GM19452 (cell line): Measurements from ENCODE around the gene STAC.
"Not testable (repeated sequence)": the region's sequence is repeated elsewhere in the genome, so short reads cannot be mapped to it uniquely, and the experiment has no call there.

Experiments used
- ATAC-seq: cut with Tn5 transposase; IDR thresholded peaks from one replicate; pipeline ENCODE4 v1.9.1; 2021; ENCODE audit not compliant: unreplicated experiment

The STAC gene

DNA sequence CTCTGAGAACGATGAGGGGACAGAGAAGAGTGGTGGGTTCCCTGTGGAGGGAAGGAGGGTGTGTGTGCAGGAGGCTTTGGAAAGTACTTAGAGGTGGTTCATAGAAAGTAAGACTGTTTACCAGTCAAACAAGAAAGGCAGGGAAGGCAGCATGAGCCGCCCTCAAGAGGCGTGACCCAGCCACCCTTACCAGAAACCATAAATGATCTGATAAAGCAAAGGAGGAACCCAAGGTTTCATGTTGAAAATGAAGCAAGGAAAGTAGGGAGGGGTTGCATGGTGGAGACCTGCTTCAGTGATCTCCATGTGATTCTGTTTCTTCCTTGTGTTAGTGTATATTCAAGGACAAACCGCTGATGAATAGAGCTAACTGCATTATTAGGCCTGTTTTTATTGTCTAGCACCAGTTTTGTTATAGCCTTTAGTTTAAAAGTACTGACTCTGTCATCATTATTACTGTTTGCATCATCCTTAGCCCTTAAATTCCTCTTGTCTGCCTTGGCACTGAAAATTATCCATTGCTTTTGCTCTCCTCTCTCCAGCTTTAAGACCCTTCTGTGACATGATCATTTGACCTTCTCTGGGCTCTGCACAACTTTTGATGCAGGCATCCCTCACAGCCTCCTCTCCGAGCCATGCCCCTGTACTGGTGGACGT is 96.1 kb downstream of the STAC start:
- no peak for ATAC-seq

DNA sequence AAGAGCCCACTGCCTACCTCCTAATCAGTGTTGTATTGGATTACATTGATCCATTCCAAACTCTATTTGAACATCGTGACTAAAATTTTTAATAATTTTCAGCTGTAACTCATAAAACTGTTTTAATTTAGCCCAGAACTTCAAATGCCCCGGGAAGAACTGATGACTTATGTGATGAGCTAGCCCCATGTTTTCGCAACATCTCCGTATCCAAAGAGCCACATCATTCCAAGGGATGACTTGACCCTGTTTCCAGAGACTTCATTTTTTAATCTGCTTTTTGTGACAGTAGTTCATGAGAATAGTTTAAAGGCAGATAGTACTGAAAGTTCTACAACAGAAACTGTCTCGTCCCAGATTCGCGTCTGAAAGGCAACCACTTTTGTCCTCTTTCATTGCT is 97.4 kb downstream of the STAC start:
- no peak for ATAC-seq

DNA sequence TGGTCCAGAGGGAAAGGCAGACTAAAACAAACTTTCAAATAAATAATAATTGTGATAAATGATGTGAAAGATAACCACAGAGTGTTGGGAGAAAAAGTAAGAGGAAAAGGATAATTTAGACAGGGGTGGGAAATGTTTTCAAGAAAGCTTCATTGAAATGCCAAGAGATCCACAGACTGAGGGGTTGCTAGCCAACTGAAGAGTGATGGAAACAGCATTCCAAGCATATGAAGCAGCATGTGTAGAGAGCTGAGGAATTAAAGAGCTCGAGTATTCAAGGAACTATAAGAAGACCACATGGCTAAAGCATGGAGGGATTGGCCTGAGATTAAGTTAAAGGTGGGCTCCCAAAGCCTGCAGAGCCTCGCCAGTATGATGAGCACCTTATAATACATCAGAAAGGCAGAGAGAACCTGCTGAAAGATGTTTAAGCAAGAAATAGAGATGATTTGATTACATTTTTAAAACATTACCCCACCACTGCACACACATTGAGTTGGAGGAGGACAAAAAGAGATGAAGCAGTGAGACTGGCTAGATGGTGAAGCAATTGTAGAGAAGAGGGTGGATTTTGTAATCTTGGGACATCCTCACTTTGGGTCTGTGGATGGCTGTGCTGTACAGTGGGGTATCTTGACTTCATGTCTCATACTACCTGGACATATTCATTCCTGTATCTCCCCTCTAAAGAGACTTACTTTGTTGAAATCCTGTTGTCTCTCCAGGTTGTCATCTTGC is 100.8 kb downstream of the STAC start:
- no peak for ATAC-seq

DNA sequence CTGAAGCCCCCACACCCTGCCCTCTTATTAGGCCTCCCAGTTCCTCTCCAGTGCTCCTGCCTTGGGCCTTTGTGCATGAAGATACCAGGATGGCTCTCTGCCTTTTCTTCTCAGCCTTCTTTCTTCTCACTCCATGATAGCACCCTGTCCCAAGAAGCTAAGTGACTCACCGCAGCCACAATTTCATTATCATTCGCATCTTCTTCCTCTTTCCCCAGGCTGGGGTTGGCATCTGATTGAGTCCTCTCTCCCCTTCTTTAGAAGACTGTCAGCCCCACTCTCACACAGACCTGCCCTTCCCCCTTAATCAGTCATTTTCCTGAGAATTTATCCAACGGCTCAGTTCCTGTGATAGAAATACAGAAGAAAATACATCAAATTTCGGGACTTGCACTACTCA is 102.0 kb downstream of the STAC start:
- ATAC-seq, result no peak

DNA sequence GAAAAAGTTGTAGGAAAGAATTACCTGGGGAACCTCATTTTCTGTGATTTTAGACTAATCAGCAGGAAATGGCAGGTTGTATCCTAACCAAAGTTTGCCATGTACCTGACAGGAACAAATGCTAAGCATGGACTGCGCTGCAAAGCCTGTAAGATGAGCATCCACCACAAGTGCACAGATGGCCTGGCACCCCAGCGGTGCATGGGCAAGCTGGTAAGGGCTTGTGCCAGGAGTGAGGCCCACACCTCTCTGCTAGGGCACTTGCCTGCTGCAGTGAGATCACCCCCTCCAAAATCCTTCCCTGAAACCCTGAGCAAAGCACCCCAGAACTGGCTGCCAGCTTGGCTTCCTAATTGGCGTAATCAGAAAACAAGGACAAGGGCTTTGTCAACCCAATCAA is 102.6 kb downstream of the STAC start:
- ATAC-seq, result no peak

DNA sequence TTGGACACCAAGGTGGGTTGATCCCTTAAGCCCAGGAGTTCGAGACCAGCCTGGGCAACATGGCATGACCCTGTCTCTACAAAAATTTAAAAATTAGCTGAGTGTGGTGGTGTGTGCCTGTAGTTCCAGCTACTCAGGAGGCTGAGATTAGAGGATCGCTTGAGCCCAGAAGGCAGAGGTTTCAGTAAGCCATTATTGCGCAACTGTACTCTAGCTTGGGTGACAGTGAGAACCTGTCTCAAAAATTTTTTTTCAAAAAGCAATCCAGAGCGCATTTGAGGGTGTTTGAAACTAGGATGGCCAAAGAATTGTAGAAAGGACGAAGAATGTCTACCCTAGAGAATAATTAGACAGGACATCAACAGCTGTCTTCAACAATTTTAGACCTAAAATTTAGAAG is 103.4 kb downstream of the STAC start:
- no peak for ATAC-seq

DNA sequence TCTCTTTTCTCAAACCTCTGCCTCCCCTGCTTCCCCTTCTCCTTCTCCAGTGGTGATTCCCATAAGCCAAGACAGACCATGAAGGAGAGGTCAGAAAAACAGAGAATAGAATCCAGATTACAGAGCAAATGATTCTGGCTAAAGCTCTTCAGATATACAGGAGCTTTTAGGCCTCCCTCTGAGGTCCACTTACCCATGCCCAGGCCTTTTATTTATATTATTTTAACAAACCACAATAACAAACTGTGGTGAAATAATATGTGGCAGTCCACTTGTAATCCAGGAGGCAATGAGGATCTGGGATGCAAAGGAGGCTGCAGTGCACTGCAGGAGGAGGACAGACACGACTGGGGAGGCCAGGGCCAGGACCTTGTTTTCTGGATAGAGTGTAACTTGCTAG is 104.1 kb downstream of the STAC start:
- no peak for ATAC-seq

DNA sequence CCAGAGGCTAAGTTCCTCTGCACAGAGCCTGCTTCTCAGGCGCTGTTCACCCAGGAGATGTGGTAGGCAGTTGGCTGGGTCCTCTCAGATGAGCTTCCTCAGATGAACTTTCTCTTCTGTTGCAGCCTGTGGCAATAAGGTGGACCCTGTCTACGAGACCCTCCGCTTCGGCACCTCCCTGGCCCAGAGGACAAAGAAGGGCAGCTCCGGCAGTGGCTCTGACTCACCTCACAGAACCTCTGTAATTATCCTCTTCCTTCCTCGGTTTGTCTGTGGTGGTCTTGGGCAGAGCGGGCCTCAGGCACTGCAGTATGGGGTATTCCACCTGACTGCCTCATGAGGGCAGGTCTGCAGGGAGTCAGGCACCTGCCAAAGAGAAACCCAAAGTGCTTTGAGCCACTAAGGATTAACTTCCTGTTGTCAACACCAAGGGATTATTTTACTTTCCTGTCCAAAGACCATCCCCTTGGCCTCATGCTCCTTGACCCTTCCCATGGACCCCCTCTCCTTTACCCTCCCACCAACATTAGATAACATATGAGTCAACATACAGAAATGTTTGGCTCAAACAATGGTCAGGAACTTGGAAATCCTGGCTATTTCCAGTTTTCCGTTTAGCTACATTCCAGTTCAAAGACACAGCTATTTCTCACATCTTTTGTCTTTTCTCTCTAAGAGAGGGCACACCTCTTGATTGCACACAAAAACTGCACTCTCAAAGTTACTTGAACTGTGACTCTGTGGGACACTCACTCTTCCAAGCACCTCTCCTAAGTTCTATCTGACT is 105.9 kb downstream of the STAC start:
- no peak for ATAC-seq

DNA sequence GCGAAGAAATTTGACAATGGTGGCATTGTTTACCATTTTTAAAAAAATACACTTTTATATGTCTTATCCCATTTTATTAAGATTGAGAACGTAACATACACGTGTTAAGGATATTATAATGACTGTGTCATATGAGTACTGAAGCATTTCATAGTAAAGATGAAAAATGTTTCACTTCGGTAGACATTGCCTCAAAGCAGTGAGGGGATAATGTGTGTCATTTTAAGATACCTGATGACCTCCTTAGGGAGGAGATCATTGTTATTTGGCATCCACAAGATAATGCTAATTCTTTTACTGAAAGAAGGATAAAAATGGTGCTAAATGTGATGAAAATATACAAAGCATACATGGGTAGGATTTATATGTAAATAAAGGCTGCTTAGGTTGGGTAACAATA is 107.3 kb downstream of the STAC start:
- ATAC-seq, result no peak

DNA sequence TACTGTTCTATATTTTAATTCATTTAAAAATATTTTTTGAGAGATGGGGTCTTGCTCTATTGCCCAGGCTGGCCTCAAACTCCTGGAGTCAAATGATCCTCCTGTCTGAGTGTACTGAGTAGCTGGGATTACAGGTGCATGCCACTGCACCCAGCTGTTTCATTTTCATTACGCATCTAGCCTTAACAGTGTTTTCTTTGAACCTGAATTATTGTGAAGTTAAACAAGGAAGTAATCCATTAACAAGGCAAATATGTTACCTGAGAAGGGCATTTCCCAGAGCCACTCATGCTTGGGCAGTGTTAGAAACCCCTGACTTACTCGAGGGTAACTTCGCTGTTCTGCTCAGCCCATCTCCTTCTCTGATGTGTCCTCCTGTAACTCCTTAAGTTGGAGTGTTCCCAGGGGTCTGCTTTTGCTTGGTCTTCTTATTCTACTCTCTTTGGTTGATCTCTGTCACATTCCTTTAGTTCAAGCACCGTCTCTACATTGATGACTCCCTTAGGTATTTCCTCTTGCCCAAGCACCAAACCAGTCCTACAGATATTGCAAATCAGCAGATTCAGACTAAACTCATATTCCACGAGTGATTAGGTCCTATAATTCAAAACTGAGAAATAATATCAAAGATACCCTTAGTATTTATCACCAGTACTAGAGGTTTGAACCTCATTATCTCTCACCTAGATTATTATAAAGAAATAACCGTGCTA is 107.9 kb downstream of the STAC start:
- no peak for ATAC-seq

DNA sequence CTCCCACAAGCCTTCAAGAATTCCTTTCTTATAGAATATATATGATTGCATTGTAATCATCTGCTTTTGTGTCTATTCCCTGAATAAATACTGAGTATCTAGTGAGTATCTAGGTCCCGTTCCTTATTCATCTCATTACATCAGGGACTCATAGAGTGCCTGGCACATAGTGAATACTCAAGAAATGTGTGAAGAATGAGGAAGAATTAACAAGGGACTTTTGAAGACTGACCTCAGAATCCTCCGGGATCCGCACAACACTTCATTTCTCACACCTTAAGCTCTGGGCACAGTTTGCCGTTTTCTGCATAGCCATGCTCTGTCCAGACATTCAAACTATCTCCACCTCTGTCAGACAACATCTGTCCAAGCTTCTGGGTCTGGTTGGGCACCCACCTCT is 108.8 kb downstream of the STAC start:
- ATAC-seq, result no peak

DNA sequence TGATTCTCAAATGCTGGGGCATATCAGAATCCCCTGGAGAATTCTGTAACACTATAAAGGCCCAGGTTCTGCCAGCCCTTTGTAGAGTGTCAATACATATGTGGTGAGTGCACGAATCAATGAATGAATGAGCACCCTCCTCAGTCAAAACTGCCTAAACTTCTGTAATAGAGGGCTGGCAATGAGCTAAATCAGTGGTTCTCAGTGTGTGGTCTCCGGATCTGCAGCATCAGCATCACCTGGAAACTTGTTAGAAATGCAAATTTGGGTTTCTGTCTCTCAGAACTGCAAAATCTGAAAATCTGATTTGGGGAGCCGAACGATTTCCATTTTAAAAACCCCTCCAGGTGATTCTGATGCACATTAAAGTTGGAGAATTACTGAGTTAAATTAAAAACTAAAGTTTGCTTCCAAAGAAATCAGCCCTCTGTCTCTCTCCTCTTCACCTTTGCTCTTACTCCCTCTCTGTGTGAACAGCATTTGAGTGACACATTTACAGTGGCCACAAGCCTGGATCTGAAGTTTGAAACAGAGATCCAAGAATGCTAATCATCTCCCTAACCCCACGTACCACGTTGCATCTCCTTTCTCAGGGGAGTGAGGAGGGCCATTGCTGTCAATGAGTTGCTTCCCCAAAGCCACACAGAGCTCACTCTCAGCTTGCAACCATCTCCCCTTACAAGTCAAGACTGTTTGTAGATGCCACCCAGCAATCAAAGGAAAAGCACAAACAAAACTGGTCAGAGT is 109.5 kb downstream of the STAC start:
- no peak for ATAC-seq

DNA sequence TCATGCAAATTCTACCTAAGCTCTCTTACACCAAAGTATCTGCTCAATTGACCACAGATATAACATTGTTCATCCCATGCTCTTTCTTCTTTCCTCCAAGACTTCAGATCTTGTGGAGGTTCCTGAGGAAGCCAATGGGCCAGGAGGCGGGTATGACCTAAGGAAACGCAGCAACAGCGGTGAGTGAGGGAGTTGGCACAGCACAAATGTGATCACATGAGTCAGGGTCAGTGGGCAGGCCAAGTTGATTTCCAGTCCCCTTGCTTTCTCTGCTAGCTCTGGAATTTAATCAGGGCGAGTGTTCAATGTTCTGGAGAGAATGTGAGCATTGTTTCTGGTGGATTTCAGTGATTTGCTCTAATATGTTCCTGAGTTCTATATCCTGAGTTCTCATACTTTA is 112.7 kb downstream of the STAC start:
- ATAC-seq, result no peak

DNA sequence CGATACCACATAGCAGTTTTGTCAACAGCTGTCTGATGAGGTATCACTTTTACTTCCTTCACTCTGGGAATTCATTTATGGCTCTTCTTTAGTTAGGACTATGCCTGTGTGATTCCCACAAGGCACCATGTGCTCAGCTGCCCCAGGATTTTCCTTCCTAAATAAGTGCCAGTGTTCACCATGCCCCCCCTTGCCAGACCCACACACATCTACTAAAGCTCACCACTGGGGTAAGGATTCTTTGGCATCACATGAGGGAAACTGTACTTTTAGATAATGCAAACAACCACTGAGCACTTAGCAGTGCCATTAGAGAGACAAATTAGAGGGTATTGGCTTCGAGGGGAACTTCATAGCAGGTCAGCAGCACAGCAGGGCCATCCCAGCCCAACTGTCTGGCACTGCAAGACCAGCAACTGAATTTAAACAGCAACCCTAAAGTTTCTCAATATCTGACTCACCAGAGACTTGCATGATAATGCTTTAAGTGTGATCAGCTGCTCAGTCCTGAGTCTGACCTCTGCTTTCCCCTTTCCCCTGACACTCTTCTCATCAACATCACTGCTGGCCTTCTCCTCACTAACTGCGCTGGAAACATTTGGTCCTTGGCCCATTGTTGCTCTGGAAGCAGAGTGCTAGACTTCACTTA is 114.3 kb downstream of the STAC start:
- ATAC-seq, result no peak

DNA sequence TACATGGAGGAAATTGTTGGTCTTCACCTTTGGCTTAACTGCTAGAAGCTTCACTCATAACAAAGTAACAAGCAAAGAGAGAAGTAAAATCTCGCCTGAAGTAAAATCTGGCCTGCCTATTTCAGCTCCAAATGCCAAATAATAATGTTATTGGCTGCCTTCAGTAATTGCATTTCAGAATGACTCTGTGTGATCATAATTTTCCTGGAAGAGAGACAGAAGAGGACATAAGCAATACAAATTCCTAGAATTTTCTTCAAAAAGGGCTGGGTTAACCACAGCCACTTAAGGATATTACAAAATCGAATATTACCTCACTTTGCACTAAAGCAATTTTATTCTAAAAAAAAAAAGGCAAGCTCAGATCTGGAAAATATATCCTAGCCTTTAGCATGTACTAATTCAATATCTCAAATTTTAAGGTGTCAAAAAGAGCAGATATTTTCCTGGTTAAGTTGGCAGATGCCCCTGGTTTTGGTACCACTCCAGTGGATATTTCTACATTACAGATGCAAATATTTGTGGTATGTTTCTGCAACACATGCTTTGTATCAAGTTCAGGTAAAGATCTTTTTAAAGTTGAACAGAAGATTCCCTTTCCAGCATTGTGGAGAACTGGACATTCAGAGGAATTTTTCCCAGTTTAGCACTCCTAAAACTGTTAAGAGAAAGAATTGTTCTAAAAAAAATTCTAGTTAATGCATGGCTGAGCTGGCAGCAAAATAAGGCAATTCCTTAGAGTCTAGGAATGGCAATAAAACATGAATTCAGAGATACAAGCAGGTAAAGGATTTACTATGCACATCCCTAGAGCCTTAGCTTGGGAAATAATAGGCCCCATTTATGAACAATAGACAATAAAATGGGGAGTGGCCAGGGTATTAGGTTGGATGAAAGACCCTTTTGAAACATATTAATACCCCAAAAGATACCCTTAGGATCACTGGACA is 116.7 kb downstream of the STAC start:
- no peak for ATAC-seq

DNA sequence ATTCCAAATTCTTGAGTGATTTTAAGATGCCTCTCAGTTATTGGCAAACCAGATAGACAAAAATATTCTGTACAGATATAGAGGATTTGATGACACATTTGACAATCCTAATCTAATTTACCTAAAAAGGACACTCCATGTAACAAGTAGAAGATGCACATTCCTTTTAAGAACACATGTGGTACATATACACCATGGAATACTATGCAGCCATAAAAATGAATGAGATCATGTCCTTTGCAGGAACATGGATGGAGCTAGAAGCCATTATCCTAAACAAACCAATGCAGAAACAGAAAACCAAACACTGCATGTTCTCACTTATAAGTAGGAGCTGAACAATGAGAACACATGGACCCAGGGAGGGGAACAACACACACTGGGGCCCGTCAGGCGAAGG is 119.7 kb downstream of the STAC start:
- not testable (repeated sequence) for ATAC-seq

DNA sequence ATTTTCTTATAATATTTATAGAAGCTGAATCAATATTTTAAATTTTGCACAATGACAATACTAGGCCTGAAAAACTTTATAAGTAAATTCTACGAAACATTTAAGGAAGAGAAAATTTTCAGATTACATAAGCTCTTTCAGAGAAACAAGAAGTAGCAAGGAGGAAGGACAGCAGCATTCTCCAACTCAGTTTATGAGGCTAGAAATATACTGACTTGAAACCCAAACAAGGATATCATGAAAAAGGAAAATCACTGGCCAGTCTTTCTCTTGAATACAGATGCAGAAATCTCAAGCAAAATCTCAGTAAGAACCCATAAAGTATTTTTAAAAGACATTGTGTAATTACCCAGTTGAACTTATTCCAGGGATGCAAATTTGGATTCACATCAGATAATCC is 121.3 kb downstream of the STAC start:
- ATAC-seq, result no peak

DNA sequence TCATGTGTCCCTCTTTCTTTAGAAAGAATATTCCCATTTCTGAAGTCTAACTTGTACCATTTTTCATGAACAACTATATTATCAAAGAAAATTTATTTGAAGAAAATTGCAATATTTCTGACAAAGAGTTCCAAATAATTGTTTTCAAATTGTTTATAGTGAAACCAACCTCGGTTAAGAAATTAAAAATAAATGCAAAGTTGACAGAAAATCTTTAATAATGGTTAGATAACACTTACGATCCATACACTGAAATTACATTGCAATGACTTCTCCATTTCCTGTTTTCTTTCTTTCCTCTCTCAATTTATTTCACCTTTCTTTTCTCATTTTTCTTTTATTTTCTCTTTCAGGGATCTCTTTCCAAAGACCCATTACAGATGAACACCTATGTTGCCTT is 125.1 kb downstream of the STAC start:
- no peak for ATAC-seq

DNA sequence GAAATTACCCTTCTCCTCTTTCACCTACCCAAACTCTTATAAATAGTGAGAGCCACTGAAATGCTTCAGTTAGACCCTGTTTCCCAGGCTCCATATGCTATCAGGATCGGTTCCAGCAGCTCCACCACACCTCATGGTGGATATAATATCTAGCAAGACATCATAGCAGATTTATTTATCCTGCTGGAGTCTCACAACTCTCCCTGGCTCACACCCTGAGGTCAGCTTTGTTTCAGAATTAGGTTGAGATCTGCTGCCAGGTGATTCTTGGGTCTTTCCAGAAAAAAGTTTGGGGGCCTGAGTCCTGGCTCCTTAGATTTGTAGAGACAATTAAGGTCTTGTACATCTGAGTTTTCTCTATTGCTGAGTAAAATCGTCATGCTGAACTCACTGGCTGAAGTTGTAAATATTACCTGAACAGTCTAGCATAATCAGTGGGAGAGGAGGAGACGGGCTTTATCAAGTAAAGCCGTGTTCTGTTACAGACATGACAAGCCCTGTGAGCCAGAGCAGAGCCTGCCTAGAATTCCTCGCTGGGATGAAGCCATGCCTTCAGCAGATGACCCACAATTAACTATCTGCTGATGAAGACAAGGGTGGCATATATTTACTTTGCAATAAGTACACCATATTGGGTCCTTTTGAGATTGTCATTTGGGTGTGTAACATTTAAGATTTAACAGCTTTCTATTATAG is 131.6 kb downstream of the STAC start:
- ATAC-seq, result no peak
